H9 (cell line): ENCODE measurements around the gene PDE6D. TPM values are rescaled to one million over a fixed set of nuclear protein-coding genes. Genes with fewer than 3 reads are reported as not detected.

ENCODE experiments used
- DNase-seq: peaks from one replicate; pipeline ENCODE4 v3.0.0-alpha.2; 2017
- H2AFZ ChIP-seq: one replicate; pipeline ENCODE4 v1.6.1; 2013; ENCODE audit warnings: mild to moderate bottlenecking, low read length, control low read depth, moderate library complexity
- H2AK5ac ChIP-seq: 2 replicates; pipeline ENCODE4 v1.6.1; 2013; ENCODE audit warnings: low read length, control low read depth, mixed read lengths; ENCODE audit not compliant: insufficient read length
- H2BK120ac ChIP-seq: one replicate; pipeline ENCODE4 v1.6.1; 2013; ENCODE audit warnings: low read depth, mild to moderate bottlenecking, low read length, control low read depth, inconsistent platforms; ENCODE audit not compliant: poor library complexity, severe bottlenecking
- H2BK12ac ChIP-seq: 2 replicates; pipeline ENCODE4 v1.6.1; 2013; ENCODE audit warnings: low read length, control low read depth, mixed read lengths, low read depth; ENCODE audit not compliant: insufficient read length
- H2BK15ac ChIP-seq: 2 replicates; pipeline ENCODE4 v1.6.1; 2013; ENCODE audit warnings: low read depth, low read length, control low read depth
- H2BK20ac ChIP-seq: one replicate; pipeline ENCODE4 v1.6.1; 2013; ENCODE audit warnings: low read depth, mild to moderate bottlenecking, low read length, control low read depth, inconsistent platforms; ENCODE audit not compliant: poor library complexity, severe bottlenecking
- H2BK5ac ChIP-seq: 2 replicates; pipeline ENCODE4 v1.6.1; 2013; ENCODE audit warnings: low read length, control low read depth, mixed read lengths; ENCODE audit not compliant: insufficient read length
- H3K14ac ChIP-seq: 2 replicates; pipeline ENCODE4 v1.6.1; 2013; ENCODE audit warnings: low read length, control low read depth; ENCODE audit not compliant: insufficient read depth
- H3K18ac ChIP-seq: 2 replicates; pipeline ENCODE4 v1.6.1; 2013; ENCODE audit warnings: low read depth, mild to moderate bottlenecking, mixed read lengths, low read length, control low read depth; ENCODE audit not compliant: insufficient read length
- H3K23ac ChIP-seq: 2 replicates; pipeline ENCODE4 v1.6.1; 2013; ENCODE audit warnings: low read length, control low read depth, mixed read lengths, low read depth; ENCODE audit not compliant: insufficient read length
- H3K23me2 ChIP-seq: 2 replicates; pipeline ENCODE4 v1.6.1; 2013; ENCODE audit warnings: low read depth, mild to moderate bottlenecking, mixed read lengths, low read length, control low read depth; ENCODE audit not compliant: insufficient read length, poor library complexity, severe bottlenecking
- H3K27ac ChIP-seq: 2 replicates; pipeline ENCODE4 v1.5.1; 2013; ENCODE audit warnings: low read length, control low read depth, mixed read lengths, low read depth; ENCODE audit not compliant: insufficient read length
- H3K27me3 ChIP-seq: 2 replicates; pipeline ENCODE4 v1.6.1; 2013; ENCODE audit warnings: low read length, control low read depth, inconsistent platforms; ENCODE audit not compliant: insufficient read depth
- H3K4ac ChIP-seq: 2 replicates; pipeline ENCODE4 v1.6.1; 2013; ENCODE audit warnings: low read depth, mild to moderate bottlenecking, control low read depth, inconsistent platforms, low read length, moderate library complexity
- H3K4me1 ChIP-seq: 2 replicates; pipeline ENCODE4 v1.6.1; 2013; ENCODE audit warnings: low read length, control low read depth, inconsistent platforms; ENCODE audit not compliant: insufficient read depth
- H3K4me2 ChIP-seq: 2 replicates; pipeline ENCODE4 v1.6.1; 2013; ENCODE audit warnings: low read length, control low read depth, mixed read lengths; ENCODE audit not compliant: insufficient read length, insufficient read depth
- H3K56ac ChIP-seq: 2 replicates; pipeline ENCODE4 v1.6.1; 2013; ENCODE audit warnings: low read depth, mild to moderate bottlenecking, mixed read lengths, low read length, control low read depth; ENCODE audit not compliant: insufficient read length
- H3K79me1 ChIP-seq: 2 replicates; pipeline ENCODE4 v1.6.1; 2013; ENCODE audit warnings: low read depth, mild to moderate bottlenecking, moderate library complexity, low read length, control low read depth, inconsistent platforms; ENCODE audit not compliant: insufficient read depth, poor library complexity, severe bottlenecking
- H3K79me2 ChIP-seq: 2 replicates; pipeline ENCODE4 v1.6.1; 2013; ENCODE audit warnings: low read length, control low read depth, inconsistent platforms; ENCODE audit not compliant: insufficient read depth
- H3K9ac ChIP-seq: 2 replicates; pipeline ENCODE4 v1.6.1; 2013; ENCODE audit warnings: low read length, control low read depth, mixed read lengths; ENCODE audit not compliant: insufficient read length; ENCODE audit errors: extremely low read depth
- H3K9me3 ChIP-seq: one replicate; pipeline ENCODE4 v1.6.1; 2013; ENCODE audit warnings: low read depth, low read length, inconsistent platforms; ENCODE audit not compliant: control insufficient read depth
- H3T11ph ChIP-seq: one replicate; pipeline ENCODE4 v1.6.1; 2013; ENCODE audit warnings: mild to moderate bottlenecking, low read length, control low read depth, inconsistent platforms
- H4K20me1 ChIP-seq: one replicate; pipeline ENCODE4 v1.6.1; 2013; ENCODE audit not compliant: control insufficient read depth, insufficient read length, insufficient read depth
- H4K5ac ChIP-seq: 2 replicates; pipeline ENCODE4 v1.6.1; 2013; ENCODE audit warnings: low read depth, mild to moderate bottlenecking, mixed read lengths, low read length, control low read depth; ENCODE audit not compliant: insufficient read length
- H4K8ac ChIP-seq: replicated peaks from 2 replicates; pipeline ENCODE4 v1.6.1; 2013; ENCODE audit warnings: low read length, control low read depth, mixed read lengths, low read depth; ENCODE audit not compliant: insufficient read length
- H4K91ac ChIP-seq: 2 replicates; pipeline ENCODE4 v1.6.1; 2013; ENCODE audit warnings: low read depth, mild to moderate bottlenecking, moderate library complexity, mixed read lengths, low read length, control low read depth; ENCODE audit not compliant: insufficient read length
- H3K27ac Mint-ChIP-seq, 3 experiments: 2 replicates in 2 of 3; 3 replicates in 1 of 3; pipeline ENCODE4 v1.8.0; 2020 to 2021; ENCODE audit warnings: mixed read lengths in 3 of 3, mild to moderate bottlenecking in 1 of 3, moderate library complexity in 1 of 3
- H3K27me3 Mint-ChIP-seq: 2 replicates; pipeline ENCODE4 v1.8.0; 2021; ENCODE audit warnings: low read depth, mild to moderate bottlenecking, moderate library complexity, mixed read lengths
- H3K36me3 Mint-ChIP-seq, 3 experiments: 2 replicates in 2 of 3; 3 replicates in 1 of 3; pipeline ENCODE4 v1.8.0; 2020 to 2021; ENCODE audit warnings: low read depth in 3 of 3, mixed read lengths in 3 of 3; ENCODE audit not compliant: insufficient read depth in 1 of 3
- H3K4me1 Mint-ChIP-seq, 2 experiments: 2 replicates each; pipeline ENCODE4 v1.8.0; 2020; ENCODE audit warnings: mixed read lengths in 2 of 2
- H3K4me3 Mint-ChIP-seq, 2 experiments: 2 replicates in 1 of 2; 3 replicates in 1 of 2; pipeline ENCODE4 v1.8.0; 2020 to 2021; ENCODE audit warnings: mild to moderate bottlenecking in 2 of 2, mixed read lengths in 2 of 2, moderate library complexity in 1 of 2
- H3K9me3 Mint-ChIP-seq, 2 experiments: 2 replicates in 1 of 2; 3 replicates in 1 of 2; pipeline ENCODE4 v1.8.0; 2020; ENCODE audit warnings: mild to moderate bottlenecking in 2 of 2, mixed read lengths in 2 of 2, moderate library complexity in 1 of 2
- WGBS: extraction: QIAGEN DNeasy Blood & Tissue Kit; methylation state at CpG from one replicate; pipeline ENCODE4 v1.1.7; 2013; ENCODE audit warnings: missing lambda C conversion rate, low lambda C conversion rate, mixed read lengths; ENCODE audit not compliant: insufficient read length; ENCODE audit errors: extremely low coverage; 5-methylcytosine and 5-hydroxymethylcytosine counted together
- total RNA-seq: library from RNA; stranded (reverse); gene quantifications from 2 replicates; pipeline ENCODE4 v1.2.1, GENCODE V29; 2021
- TF ChIP-seq, protein P1 (sequence below): fragments of 200-600 bp; sonication (generic); conservative IDR thresholded peaks from 3 replicates; pipeline ENCODE4 v1.8.0; 2021; ENCODE audit warnings: antibody characterized with exemption, mild to moderate bottlenecking

Gene PDE6D
- total RNA-seq, 1 experiment from 2014 or later, result 33.7 TPM

DNA sequence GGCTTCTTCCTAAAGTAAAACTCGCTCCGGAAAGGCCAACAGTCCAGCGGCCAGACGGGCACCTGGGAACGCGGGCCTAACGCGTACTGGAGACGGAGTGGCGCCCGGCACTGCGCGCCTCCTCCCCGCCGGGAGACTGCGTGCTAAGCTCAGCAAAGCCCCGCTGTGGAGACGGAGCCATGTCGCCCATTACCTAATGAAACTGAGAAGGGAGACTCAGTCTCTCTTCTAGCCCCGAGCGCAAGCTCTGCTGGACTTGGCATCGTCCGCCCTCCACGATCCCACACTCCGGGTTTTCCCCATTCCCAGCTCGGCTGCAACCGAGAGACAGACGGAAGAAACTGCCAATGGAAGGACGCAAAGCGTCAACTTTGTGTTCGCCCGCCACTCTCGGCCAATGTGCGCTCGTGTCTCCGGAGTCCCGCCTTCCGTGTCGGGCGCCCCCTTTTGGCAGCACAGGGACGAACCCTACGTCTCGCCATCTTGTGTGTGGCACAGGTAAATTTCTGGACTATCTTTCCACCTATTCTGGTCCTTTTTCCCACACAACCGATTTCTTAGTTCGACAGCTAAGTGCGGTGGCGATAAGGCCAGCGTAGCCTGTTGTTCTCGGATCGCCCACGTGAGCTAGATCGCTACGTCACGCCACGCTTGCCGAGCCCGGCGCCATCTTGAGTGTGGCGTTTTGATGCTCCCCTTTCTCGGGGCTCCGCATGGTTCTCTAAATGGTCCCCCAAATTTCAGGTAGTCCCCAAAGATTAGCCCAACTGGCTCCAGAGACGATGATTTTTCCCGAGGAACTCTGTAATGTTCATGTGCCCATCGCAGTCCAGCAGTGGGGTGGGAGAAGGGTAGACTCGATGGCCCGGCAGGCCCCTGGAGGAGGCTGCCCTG lies 74.1 kb downstream of the PDE6D start:
- no peak overlapping the region for H2BK20ac ChIP-seq
- H3K4ac ChIP-seq, result peak overlapping the region; percentile 96
- H3K23me2 ChIP-seq, result peaks cover 17% of the 10 kb centered on the region
- peak overlapping the region; percentile 99 for H3K18ac ChIP-seq
- peak overlapping the region; percentile 99 for H3K14ac ChIP-seq
- H3K23ac ChIP-seq, result peak overlapping the region; percentile 42
- H2BK5ac ChIP-seq, result peak overlapping the region; percentile 99
- peak overlapping the region; percentile 95 for H2AK5ac ChIP-seq
- peak overlapping the region; percentile 99 for H4K91ac ChIP-seq
- WGBS, result no CpG with 5 or more reads among the region's 66 CpGs
- peak overlapping the region; percentile 86 for H3T11ph ChIP-seq
- H3K56ac ChIP-seq, result peak overlapping the region; percentile 98
- H3K79me2 ChIP-seq, result peaks cover 34% of the 10 kb centered on the region; the same call in 1 of the 2 replicates
- no peaks in the 10 kb centered on the region for H3K4me1 ChIP-seq
- H4K20me1 ChIP-seq, result no peaks in the 10 kb centered on the region
- Mint-ChIP-seq H3K27ac (peak overlapping the region; percentile 100), H3K9me3 (peaks cover 5 to 6% of the 10 kb centered on the region in 2 experiments; a peak in 4 of 5 replicates), H3K27me3 (peaks cover 12% of the 10 kb centered on the region), H3K4me1 (peaks cover 17 to 22% of the 10 kb centered on the region in 2 experiments), H3K4me3 (peak overlapping the region; percentile 91 to 98), H3K36me3 (peaks cover 26 to 37% (median 29%) of the 10 kb centered on the region in 3 experiments)
- H4K8ac ChIP-seq, result peak overlapping the region; percentile 99
- H2BK15ac ChIP-seq, result no peak overlapping the region
- no peaks in the 10 kb centered on the region for H3K9me3 ChIP-seq
- H2AFZ ChIP-seq, result no peak overlapping the region
- peak overlapping the region; percentile 97 for H3K9ac ChIP-seq
- no peaks in the 10 kb centered on the region for H3K79me1 ChIP-seq
- peak overlapping the region; percentile 89 for H2BK12ac ChIP-seq
- peak overlapping the region; percentile 77 for H3K4me2 ChIP-seq
- H2BK120ac ChIP-seq, result peak overlapping the region; percentile 58
- H3K27ac ChIP-seq, result peak overlapping the region; percentile 98
- peak; percentile 98 for DNase-seq
- no peaks in the 10 kb centered on the region for H3K27me3 ChIP-seq
- TF ChIP-seq, protein P1, sequence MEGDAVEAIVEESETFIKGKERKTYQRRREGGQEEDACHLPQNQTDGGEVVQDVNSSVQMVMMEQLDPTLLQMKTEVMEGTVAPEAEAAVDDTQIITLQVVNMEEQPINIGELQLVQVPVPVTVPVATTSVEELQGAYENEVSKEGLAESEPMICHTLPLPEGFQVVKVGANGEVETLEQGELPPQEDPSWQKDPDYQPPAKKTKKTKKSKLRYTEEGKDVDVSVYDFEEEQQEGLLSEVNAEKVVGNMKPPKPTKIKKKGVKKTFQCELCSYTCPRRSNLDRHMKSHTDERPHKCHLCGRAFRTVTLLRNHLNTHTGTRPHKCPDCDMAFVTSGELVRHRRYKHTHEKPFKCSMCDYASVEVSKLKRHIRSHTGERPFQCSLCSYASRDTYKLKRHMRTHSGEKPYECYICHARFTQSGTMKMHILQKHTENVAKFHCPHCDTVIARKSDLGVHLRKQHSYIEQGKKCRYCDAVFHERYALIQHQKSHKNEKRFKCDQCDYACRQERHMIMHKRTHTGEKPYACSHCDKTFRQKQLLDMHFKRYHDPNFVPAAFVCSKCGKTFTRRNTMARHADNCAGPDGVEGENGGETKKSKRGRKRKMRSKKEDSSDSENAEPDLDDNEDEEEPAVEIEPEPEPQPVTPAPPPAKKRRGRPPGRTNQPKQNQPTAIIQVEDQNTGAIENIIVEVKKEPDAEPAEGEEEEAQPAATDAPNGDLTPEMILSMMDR, result peak; percentile 99
- H4K5ac ChIP-seq, result peak overlapping the region; percentile 99
